Astrocyte of the cerebellum (primary cell): ENCODE measurements around the gene EEFSEC.

ENCODE experiments used
- DNase-seq: peaks from one replicate; pipeline ENCODE4 v3.0.0-alpha.2; 2011; ENCODE audit warnings: low read depth
- H3K4me3 ChIP-seq: 2 replicates; pipeline ENCODE4 v1.5.1; 2011; ENCODE audit warnings: mild to moderate bottlenecking, low read depth, low read length, moderate library complexity
- in situ Hi-C: cut with HindIII; loops from 2 replicates; pipeline ENCODE4 v1.10.0; 2017; ENCODE audit warnings: low sequenced_read_pairs
- TF ChIP-seq, protein P1 (sequence below): IDR thresholded peaks from 2 replicates; pipeline ENCODE4 v1.5.1; 2012; ENCODE audit warnings: low read length, low read depth, moderate library complexity, mild to moderate bottlenecking; ENCODE audit errors: missing control alignments

The EEFSEC gene

DNA sequence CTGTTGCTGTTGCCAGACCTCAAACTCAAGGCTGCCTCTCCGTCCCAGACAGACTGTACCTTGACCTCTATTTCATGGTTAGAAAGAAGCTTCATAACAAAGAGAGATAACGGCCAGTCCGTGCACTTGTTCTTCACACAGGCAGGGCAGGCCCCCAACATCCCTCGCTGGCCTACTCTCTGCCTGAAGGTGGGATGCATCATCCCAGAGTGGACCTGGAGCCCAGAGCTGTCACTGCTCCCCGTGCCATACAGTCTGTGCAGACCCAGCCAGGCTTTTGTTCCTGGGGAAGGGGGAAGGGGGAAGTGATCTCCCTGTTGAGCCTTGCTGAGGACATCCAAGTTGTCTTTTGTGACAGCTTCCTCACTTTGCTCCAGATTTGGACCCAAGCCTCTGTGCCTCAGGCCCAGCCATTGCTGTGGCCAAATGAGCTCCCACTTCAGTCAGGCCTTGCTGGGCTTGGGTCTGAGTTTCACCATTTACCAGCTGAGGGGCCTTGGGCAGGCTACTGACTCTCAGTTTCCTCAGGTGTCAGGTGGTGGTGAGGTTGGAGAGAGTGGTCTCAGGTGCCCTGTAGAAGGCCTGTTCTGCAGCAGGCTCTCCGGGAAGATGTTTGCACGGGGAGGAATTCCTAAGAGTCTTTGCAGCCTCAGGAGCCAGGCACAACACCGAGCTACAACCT, 171.8 kb downstream of the EEFSEC start:
- TF ChIP-seq, protein P1, sequence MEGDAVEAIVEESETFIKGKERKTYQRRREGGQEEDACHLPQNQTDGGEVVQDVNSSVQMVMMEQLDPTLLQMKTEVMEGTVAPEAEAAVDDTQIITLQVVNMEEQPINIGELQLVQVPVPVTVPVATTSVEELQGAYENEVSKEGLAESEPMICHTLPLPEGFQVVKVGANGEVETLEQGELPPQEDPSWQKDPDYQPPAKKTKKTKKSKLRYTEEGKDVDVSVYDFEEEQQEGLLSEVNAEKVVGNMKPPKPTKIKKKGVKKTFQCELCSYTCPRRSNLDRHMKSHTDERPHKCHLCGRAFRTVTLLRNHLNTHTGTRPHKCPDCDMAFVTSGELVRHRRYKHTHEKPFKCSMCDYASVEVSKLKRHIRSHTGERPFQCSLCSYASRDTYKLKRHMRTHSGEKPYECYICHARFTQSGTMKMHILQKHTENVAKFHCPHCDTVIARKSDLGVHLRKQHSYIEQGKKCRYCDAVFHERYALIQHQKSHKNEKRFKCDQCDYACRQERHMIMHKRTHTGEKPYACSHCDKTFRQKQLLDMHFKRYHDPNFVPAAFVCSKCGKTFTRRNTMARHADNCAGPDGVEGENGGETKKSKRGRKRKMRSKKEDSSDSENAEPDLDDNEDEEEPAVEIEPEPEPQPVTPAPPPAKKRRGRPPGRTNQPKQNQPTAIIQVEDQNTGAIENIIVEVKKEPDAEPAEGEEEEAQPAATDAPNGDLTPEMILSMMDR = no peak
- in situ Hi-C loops = loop anchor here (5.0 kb wide), 1 partner anchor 88 kb away; no protein-coding TSS in a partner anchor
- H3K4me3 ChIP-seq = no peak overlapping the region
- DNase-seq = no peak

DNA sequence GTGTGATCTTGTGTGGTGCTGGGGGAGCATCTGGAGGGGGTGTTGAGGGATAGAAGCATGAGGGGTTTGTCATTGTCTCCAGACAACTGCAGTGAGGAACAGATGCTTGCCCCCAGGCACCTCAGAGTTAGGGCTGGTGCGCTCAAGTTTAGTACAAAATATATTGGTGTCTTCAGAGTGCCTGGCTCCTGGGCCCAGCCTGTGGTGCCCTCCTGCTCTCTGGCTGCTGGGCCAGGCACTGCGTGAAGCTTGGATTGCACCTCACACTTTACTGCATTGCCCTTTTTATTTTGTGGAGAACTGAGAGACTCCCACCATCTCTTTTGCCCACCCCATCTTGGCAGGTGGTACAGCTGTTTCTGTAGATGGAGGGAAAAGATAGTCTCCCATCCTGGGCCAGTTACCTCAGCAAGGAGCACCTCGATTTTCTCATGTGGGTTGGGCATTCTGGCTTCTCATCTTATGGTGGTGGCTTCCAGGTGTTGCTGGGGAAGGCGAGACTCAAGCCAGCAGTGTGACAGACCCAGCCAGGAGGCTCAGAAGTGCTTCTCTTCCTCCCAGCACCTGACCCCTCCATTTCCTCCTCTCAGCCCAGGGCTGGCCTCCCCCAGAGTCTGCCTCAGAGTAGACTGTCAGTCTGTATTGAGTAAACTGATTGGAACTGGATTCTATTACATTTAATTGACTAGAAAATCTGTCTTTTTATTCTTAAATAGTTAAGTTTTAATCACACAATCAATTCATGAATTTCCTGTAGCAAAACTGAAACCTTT, 173.0 kb downstream of the EEFSEC start:
- in situ Hi-C loops = loop anchor here (5.0 kb wide), 1 partner anchor 89 kb away; no protein-coding TSS in a partner anchor
- no peak overlapping the region for H3K4me3 ChIP-seq
- DNase-seq = no peak
- TF ChIP-seq, protein P1 = no peak

DNA sequence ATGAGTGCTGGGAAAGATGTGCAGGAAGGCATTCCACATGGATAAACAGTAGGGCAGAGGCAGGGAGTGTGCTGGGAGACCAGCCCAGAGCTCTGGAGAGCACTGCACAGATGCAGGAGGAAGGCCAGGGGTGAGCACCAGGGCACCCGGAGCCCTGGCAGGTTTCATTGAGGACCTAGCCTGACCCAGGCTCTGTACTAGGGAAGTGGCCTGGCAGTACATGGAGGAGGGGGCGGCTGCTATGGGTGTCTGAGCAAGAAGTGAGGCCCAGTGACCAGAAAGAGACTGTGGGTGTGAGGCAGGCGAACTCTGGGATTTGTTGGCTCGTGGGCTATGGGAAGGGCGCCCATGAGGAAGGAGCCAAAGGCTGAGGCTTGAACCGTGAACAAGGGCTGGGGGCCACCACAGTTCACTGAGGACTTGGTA, 174.3 kb downstream of the EEFSEC start:
- H3K4me3 ChIP-seq = no peak overlapping the region
- no peak for DNase-seq
- TF ChIP-seq, protein P1 = no peak
- in situ Hi-C loops = loop anchor here (5.0 kb wide), 1 partner anchor 90 kb away; no protein-coding TSS in a partner anchor

DNA sequence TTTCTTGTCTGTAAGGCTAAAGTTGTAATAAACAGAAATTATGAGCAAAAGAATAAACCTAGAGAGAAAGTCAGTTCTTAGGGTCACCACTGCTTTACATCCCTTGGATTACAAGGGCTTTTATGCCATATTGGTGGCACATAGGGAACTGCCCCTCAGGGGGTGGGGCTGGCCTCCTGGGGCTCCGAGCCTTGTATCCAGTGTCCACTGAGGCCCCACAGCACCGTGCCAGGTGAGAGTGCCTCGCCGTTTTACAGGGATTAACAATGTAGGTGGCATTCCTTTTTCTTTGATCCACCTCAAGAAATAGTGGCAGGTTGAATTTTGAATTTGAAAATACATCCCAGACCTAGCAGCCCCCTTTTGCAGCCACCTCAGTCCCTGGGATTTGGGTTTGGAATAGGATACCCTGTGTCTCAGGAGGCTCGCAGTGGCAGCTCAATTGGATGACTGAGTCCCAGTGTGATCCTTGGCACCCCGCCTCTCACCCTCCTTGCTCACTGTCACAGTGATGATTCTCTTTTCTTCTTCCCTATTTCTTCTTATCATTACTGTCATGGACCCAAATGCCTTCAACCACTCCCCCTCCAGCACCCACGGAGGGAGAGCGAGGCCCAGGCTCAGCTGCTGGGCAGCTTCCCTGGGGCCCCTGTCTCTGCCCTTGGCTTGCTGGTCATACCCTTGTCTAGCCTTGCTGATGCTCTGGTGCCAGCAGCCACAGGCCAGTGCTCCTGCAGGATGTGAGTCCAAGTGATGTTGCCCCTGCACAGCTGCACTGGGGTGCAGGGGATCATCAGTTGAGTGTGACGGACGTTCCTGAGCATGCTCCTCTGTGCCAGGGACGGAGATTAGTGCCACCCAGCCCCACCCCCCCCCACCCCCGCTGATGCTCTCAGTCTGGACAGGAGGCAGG, 175.5 kb downstream of the EEFSEC start:
- no peak for DNase-seq
- TF ChIP-seq, protein P1 = no peak
- no peak overlapping the region for H3K4me3 ChIP-seq
- in situ Hi-C loops = loop anchor here (5.0 kb wide), 1 partner anchor 92 kb away; no protein-coding TSS in a partner anchor

DNA sequence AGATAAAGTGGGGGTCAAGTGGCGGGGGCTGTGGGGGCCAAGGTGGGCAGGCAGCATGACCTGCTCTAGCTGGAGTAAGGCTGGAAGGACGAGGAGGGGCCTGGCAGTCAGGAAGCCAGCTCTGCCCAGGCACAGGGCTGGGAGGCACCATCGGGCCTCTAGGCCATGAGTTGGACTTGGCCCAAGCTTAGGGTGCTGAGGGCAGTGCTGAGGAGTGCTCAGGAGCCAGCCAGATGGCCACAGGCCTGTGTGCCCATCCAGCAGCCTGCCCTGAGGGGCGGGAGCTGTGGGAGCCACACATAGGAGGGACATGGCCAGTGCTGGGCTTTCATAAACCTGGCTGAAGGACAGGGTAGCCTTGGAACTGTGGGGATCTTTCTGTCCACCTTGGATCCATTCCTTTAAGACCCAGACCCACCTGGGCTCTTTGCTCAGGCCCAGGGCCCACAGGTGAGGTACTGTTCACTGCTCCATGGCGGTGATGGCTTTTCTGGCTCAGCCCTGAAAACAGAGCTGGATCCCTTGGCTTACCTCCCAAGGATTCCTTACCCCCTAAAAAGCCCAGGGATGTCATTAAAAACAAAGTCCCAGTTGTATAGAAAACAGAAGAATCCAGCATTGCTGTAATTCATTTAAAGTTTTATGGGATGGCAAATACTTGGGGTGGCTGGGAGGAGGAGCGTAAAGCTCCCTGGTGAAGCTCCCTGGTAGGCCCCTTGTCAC, 176.4 kb downstream of the EEFSEC start:
- TF ChIP-seq, protein P1 = no peak
- no peak overlapping the region for H3K4me3 ChIP-seq
- in situ Hi-C loops = loop anchor here (5.0 kb wide), 1 partner anchor 92 kb away; no protein-coding TSS in a partner anchor
- no peak for DNase-seq
